GM19463 (cell line): ENCODE measurements around the gene SYNCRIP.
A peak's percentile ranks its signal among the peaks of the same experiment; 100 is the strongest.
"Not testable (repeated sequence)": the region's sequence is repeated elsewhere in the genome, so short reads cannot be mapped to it uniquely, and the experiment has no call there.

Source experiments
- ATAC-seq: cut with Tn5 transposase; IDR thresholded peaks from one replicate; pipeline ENCODE4 v1.9.1; 2021; ENCODE audit warnings: mild to moderate bottlenecking, moderate library complexity; ENCODE audit not compliant: unreplicated experiment

SYNCRIP gene

DNA sequence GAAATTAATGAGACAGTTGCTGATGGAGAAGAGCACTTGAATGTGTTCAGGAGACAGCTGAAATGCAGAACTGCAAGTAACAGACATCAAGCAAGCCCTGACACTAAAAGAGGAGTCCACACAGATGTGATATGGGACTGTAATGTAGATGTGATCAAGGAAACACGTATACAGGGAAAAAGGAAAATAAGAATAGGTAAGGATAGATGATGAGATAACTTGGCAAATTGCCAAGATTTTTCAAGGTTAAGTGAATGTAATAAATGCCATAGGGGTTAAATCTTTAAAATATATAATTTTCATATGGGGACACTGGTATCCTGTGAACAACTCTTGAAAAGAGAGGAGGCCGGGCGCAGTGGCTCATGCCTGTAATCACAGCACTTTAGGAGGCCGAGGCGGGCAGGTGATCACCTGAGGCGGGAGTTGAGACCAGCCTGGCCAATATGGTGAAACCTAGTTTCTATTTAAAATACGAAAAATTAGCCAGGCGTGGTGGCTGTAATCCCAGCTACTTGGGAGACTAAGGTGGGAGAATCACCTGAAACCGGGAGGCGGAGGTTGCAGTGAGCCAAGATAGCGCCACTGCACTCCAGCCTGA is 41.9 kb downstream of the SYNCRIP start:
- no peak for ATAC-seq

DNA sequence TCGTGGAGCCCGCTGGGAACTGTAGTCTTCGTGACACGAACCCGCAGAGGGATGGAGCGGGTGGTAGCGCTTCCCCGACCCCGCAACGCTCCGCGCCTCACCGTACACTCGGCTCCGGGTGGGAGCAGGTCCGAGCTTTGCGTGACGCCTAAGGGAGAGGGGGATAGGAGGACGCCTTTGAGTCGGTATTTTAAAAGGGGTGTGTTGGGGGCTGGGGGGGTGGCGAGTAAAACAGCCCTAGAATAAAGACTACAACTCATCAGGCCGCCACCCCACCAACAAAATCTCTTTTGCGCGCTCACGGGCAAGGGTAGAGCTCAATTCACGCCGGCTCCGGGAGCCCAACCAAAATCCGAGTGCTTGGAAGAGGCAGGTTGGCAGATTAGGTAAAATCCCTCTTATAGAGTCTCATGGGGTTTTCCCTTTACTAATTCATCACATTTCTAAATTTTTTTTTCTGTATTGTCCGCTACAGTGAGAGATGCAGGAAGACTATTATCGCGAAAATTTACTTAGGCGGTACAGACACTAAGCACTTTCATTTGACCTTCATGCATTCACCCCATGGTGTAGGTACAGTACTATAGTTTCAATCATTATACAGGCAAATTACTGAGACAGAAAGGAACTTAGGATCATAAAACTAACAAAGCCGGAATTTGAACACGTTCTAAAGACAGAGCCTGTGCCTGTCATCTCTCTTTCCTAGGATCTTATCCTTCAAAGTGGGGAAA is 48.3 kb downstream of the SYNCRIP start:
- peak; percentile 2 for ATAC-seq

GRCh38 chr6:85593438-85594196 is 49.1 kb downstream of the SYNCRIP start, which contains the start of gene SNX14:
Gene SNX14, minus strand, starts transcription at chr6:85593858. Its CDS starts 140 bp downstream, at chr6:85593718.
- peak; percentile 84 for ATAC-seq

DNA sequence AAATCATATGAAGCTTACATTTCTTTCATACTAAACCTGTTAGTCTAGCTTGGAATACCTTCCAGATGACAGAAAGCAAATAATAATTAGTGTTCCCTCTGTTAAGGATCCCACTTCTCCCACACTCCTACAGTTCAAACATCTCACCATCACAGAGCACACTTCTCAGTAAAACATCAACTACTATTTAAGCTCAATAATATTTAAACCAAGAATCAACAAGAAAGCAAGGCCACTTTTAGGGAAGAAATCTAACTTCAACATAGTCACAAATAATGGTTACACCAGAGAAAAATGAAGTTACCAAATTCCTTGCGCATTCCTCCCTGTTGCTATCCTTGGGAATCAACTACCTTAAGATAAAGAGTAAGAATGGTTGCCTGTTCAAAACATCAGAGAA is 50.7 kb downstream of the SYNCRIP start:
- no peak for ATAC-seq

DNA sequence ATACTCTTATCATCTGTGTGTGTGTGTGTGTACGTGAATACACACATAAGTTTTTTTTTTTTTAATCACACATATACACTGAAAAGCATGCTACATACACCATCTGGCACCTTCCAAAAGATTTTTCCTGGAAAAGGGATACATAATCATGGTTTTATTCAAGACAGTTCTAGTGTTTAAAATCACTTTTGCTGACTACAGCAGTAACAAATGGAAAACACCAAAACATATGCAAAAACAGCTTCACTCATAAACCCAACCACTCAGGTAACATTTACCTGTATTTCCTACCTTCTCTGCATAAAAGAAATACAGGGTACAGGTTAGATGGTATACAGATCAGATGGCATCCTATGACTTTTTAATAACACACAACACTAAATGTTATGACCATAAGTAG is 51.5 kb downstream of the SYNCRIP start:
- no peak for ATAC-seq

DNA sequence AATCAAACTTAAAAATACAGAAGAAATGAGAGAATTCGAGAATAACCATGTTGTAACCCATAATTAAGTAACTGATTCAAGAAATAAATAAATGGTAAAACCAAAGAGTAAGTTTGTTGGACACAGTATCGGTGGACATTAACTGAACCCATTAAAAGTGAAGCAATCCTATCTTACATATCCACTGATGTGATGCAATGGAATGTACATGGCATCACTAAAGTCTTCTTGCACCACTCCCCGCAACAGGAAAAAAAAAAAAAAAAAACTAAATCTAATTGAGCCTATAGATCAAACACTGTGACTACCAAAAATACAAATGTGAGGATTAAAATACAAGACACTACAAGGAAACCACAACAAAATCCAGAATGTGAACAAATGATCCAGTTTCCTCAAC is 56.9 kb downstream of the SYNCRIP start:
- no peak for ATAC-seq

DNA sequence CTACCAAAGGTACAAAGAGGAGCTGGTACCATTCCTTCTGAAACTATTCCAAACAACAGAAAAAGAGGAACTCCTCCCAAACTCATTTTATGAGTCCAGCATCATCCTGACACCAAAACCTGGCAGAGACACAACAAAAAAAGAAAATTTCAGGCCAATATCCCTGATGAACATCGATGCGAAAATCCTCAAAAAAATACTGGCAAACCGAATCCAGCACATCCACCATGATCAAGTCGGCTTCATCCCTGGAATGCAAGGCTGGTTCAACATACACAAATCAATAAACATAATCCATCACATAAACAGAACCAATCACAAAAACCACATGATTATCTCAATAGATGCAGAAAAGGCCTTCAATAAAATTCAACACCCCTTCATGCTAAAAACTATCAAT is 59.9 kb downstream of the SYNCRIP start:
- ATAC-seq = not testable (repeated sequence)

DNA sequence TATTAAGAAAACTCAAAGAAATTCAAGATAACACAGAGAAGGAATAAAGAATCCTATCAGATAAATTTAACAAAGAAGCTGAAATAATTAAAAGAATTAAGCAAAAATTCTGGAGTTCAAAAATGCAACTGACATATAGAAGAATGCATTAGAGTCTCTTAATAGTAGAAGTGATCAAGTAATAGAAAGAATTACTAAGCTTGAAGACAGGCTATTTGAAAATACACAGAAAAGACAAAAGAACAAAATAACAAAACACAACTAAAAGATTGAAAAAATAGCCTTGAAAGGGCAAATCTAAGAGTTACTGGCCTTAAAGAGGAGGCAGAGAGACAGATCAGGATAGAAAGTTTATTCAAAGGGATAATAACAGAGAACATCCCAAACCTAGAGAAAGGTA is 61.1 kb downstream of the SYNCRIP start:
- ATAC-seq = no peak

DNA sequence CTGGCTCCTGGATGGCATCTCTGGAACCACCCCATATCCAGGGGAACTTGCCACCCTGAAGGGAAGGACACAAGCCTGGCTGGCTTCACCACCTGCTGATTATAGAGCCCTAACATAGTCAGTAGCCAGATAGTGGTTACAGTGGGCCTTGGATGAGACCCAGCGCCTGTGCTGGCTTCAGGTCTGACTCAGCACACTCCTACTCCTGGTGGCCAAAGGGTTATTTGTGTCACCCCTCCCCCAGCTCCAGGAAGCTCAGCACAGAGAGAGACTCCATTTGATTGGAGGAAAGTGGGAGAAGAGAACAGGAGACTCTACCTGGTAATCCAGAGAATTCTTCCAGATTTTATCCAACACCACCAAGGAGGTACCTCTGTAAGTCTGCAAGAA is 61.8 kb downstream of the SYNCRIP start:
- peak; percentile 92 for ATAC-seq

- peak; percentile 37 for ATAC-seq
Measured at GRCh38 chr6:85580118-85580877, 62.4 kb downstream of the SYNCRIP start.

GRCh38 chr6:85579581-85579980 is 63.1 kb downstream of the SYNCRIP start:
- no peak for ATAC-seq

GRCh38 chr6:85576476-85576875 is 66.2 kb downstream of the SYNCRIP start:
- no peak for ATAC-seq

GRCh38 chr6:85574932-85575598 is 67.6 kb downstream of the SYNCRIP start:
- ATAC-seq = no peak

GRCh38 chr6:85569323-85569722 is 73.4 kb downstream of the SYNCRIP start:
- ATAC-seq = no peak

- ATAC-seq = no peak
Measured at GRCh38 chr6:85568411-85568810, 74.3 kb downstream of the SYNCRIP start.

GRCh38 chr6:85565736-85566135 is 77.0 kb downstream of the SYNCRIP start:
- no peak for ATAC-seq

GRCh38 chr6:85564223-85564622 is 78.5 kb downstream of the SYNCRIP start:
- ATAC-seq = not testable (repeated sequence)
